Measurements from ENCODE around the gene CTH.

The CTH gene

GRCh38 chr1:70396607-70397006, 14.5 kb upstream of the CTH start:
- Histone ChIP-seq H3K9me3 (ENCODE audit: severe bottlenecking) (no peaks in the 10 kb centered on the region), H3K4me1 (ENCODE audit: insufficient read depth, poor library complexity, severe bottlenecking) (no peaks in the 10 kb centered on the region), H3K4me3 (ENCODE audit: severe bottlenecking) (no peak overlapping the region), H3K27me3 (ENCODE audit: insufficient read depth, poor library complexity, severe bottlenecking) (no peaks in the 10 kb centered on the region), H3K36me3 (ENCODE audit: low read depth) (no peaks in the 10 kb centered on the region), H3K27ac (ENCODE audit: poor library complexity, severe bottlenecking) (no peak overlapping the region)
- ATAC-seq (ENCODE audit: low read depth) (no peak), DNase-seq (ENCODE audit: low spot score) (no peak)
- TF ChIP-seq CTCF (IDR thresholded peaks at IDR 0.05; ENCODE audit: poor library complexity, severe bottlenecking): no peak

- no peak for ATAC-seq (ENCODE audit: low read depth)
These were observed 14.1 kb upstream of the CTH start for GRCh38 chr1:70397013-70397412.

GRCh38 chr1:70400335-70400734, 10.7 kb upstream of the CTH start:
- DNase-seq (ENCODE audit: low spot score) (no peak), ATAC-seq (ENCODE audit: low read depth) (no peak)
- Histone ChIP-seq H3K27ac (ENCODE audit: poor library complexity, severe bottlenecking) (no peak overlapping the region), H3K4me3 (ENCODE audit: severe bottlenecking) (no peak overlapping the region), H3K4me1 (ENCODE audit: insufficient read depth, poor library complexity, severe bottlenecking) (no peaks in the 10 kb centered on the region), H3K36me3 (ENCODE audit: low read depth) (no peaks in the 10 kb centered on the region), H3K9me3 (ENCODE audit: severe bottlenecking) (no peaks in the 10 kb centered on the region), H3K27me3 (ENCODE audit: insufficient read depth, poor library complexity, severe bottlenecking) (no peaks in the 10 kb centered on the region)
- TF ChIP-seq CTCF (IDR thresholded peaks at IDR 0.05; ENCODE audit: poor library complexity, severe bottlenecking): no peak

More at GRCh38 chr1:70397013-70397412, 14.1 kb upstream of the CTH start:
- no peaks in the 10 kb centered on the region for H3K36me3 ChIP-seq (ENCODE audit: low read depth)
- no peak for DNase-seq (ENCODE audit: low spot score)
- H3K27ac ChIP-seq (ENCODE audit: poor library complexity, severe bottlenecking): no peak overlapping the region
- H3K27me3 ChIP-seq (ENCODE audit: insufficient read depth, poor library complexity, severe bottlenecking): no peaks in the 10 kb centered on the region
- H3K4me1 ChIP-seq (ENCODE audit: insufficient read depth, poor library complexity, severe bottlenecking): no peaks in the 10 kb centered on the region
- H3K4me3 ChIP-seq (ENCODE audit: severe bottlenecking): no peak overlapping the region
- no peak for TF ChIP-seq CTCF (IDR thresholded peaks at IDR 0.05; ENCODE audit: poor library complexity, severe bottlenecking)
- no peaks in the 10 kb centered on the region for H3K9me3 ChIP-seq (ENCODE audit: severe bottlenecking)

- TF ChIP-seq CTCF (IDR thresholded peaks at IDR 0.05; ENCODE audit: poor library complexity, severe bottlenecking): no peak
- Histone ChIP-seq H3K4me1 (ENCODE audit: insufficient read depth, poor library complexity, severe bottlenecking) (no peaks in the 10 kb centered on the region), H3K27ac (ENCODE audit: poor library complexity, severe bottlenecking) (no peak overlapping the region), H3K36me3 (ENCODE audit: low read depth) (no peaks in the 10 kb centered on the region), H3K4me3 (ENCODE audit: severe bottlenecking) (no peak overlapping the region), H3K27me3 (ENCODE audit: insufficient read depth, poor library complexity, severe bottlenecking) (no peaks in the 10 kb centered on the region), H3K9me3 (ENCODE audit: severe bottlenecking) (no peaks in the 10 kb centered on the region)
- DNase-seq (ENCODE audit: low spot score) (no peak), ATAC-seq (ENCODE audit: low read depth) (no peak)
These were observed 9.1 kb upstream of the CTH start for GRCh38 chr1:70401974-70402373.

- no peak for TF ChIP-seq CTCF (IDR thresholded peaks at IDR 0.05; ENCODE audit: poor library complexity, severe bottlenecking)
- no peaks in the 10 kb centered on the region for H3K36me3 ChIP-seq (ENCODE audit: low read depth)
- no peak overlapping the region for H3K27ac ChIP-seq (ENCODE audit: poor library complexity, severe bottlenecking)
- no peak overlapping the region for H3K4me3 ChIP-seq (ENCODE audit: severe bottlenecking)
- H3K27me3 ChIP-seq (ENCODE audit: insufficient read depth, poor library complexity, severe bottlenecking): no peaks in the 10 kb centered on the region
- H3K9me3 ChIP-seq (ENCODE audit: severe bottlenecking): no peaks in the 10 kb centered on the region
- DNase-seq (ENCODE audit: low spot score) (no peak), ATAC-seq (ENCODE audit: low read depth) (no peak)
- no peaks in the 10 kb centered on the region for H3K4me1 ChIP-seq (ENCODE audit: insufficient read depth, poor library complexity, severe bottlenecking)
These were observed 7.3 kb upstream of the CTH start for GRCh38 chr1:70403759-70404158.

All from RWPE2 (cell line).